GM23338 (cell line): Measurements from ENCODE around the gene MLST8. TPM values are rescaled to one million over a fixed set of nuclear protein-coding genes. Genes with fewer than 3 reads are reported as not detected.

Experiments used
- ATAC-seq: fragments of 200-7000 bp; cut with Tn5 transposase; 3 replicates; pipeline ENCODE4 v1.9.1; 2020
- DNase-seq: peaks from one replicate; pipeline ENCODE4 v3.0.0-alpha.2; 2015; ENCODE audit warnings: low spot score
- H2AFZ ChIP-seq: fragments of 200-600 bp; sonication (generic); 2 replicates; pipeline ENCODE4 v1.8.0; 2016; ENCODE audit warnings: antibody characterized with exemption, mild to moderate bottlenecking, moderate library complexity
- H3F3A ChIP-seq: fragments of 200-600 bp; sonication (generic); replicated peaks from 2 replicates; pipeline ENCODE4 v1.8.0; 2017; ENCODE audit warnings: antibody characterized with exemption, mixed run types, low read depth
- H3K27ac ChIP-seq: fragments of 200-600 bp; sonication (generic); 2 replicates; pipeline ENCODE4 v1.6.1; 2016; ENCODE audit warnings: low read depth
- H3K27me3 ChIP-seq: fragments of 200-600 bp; sonication (generic); 2 replicates; pipeline ENCODE4 v1.8.0; 2016; ENCODE audit warnings: mild to moderate bottlenecking, mixed run types, moderate library complexity; ENCODE audit not compliant: insufficient read depth
- H3K36me3 ChIP-seq: fragments of 200-600 bp; sonication (generic); 2 replicates; pipeline ENCODE4 v1.8.0; 2016; ENCODE audit warnings: mild to moderate bottlenecking; ENCODE audit not compliant: insufficient read depth
- H3K4me1 ChIP-seq: fragments of 200-600 bp; sonication (generic); 2 replicates; pipeline ENCODE4 v1.8.0; 2016; ENCODE audit warnings: mild to moderate bottlenecking, moderate library complexity; ENCODE audit not compliant: insufficient read depth
- H3K4me2 ChIP-seq: fragments of 200-600 bp; sonication (generic); 2 replicates; pipeline ENCODE4 v1.7.1; 2017; ENCODE audit warnings: mixed run types
- H3K4me3 ChIP-seq: fragments of 200-600 bp; sonication (generic); 2 replicates; pipeline ENCODE4 v1.6.1; 2016; ENCODE audit warnings: mixed run types
- H3K79me2 ChIP-seq: fragments of 200-600 bp; sonication (generic); replicated peaks from 2 replicates; pipeline ENCODE4 v1.8.0; 2017; ENCODE audit warnings: mild to moderate bottlenecking; ENCODE audit not compliant: insufficient read depth
- H3K9me2 ChIP-seq: fragments of 200-600 bp; sonication (generic); 2 replicates; pipeline ENCODE4 v1.8.0; 2017; ENCODE audit not compliant: insufficient read depth
- H4K20me1 ChIP-seq: fragments of 200-600 bp; sonication (generic); replicated peaks from 2 replicates; pipeline ENCODE4 v1.8.0; 2017; ENCODE audit warnings: mild to moderate bottlenecking; ENCODE audit not compliant: insufficient read depth
- H3K27ac Mint-ChIP-seq: 2 replicates; pipeline ENCODE4 v1.8.0; 2020; ENCODE audit warnings: inconsistent platforms, mild to moderate bottlenecking, moderate library complexity, mixed read lengths
- H3K27me3 Mint-ChIP-seq: 3 replicates; pipeline ENCODE4 v1.8.0; 2022; ENCODE audit warnings: low read depth, mild to moderate bottlenecking, moderate library complexity, mixed read lengths, inconsistent platforms; ENCODE audit not compliant: insufficient read depth, poor library complexity
- H3K36me3 Mint-ChIP-seq: 3 replicates; pipeline ENCODE4 v1.8.0; 2021; ENCODE audit warnings: low read depth, mild to moderate bottlenecking, inconsistent platforms, moderate library complexity, mixed read lengths
- H3K4me1 Mint-ChIP-seq: 3 replicates; pipeline ENCODE4 v1.8.0; 2020; ENCODE audit warnings: mild to moderate bottlenecking, inconsistent platforms, mixed read lengths
- H3K4me3 Mint-ChIP-seq: 3 replicates; pipeline ENCODE4 v1.8.0; 2021; ENCODE audit warnings: moderate library complexity, mild to moderate bottlenecking, inconsistent platforms, mixed read lengths
- H3K9me3 Mint-ChIP-seq: 3 replicates; pipeline ENCODE4 v1.8.0; 2020; ENCODE audit warnings: moderate library complexity, mild to moderate bottlenecking, inconsistent platforms, mixed read lengths
- CREB1 ChIP-seq: fragments of 250-450 bp; sonication (Bioruptor Pico); IDR thresholded peaks from 2 replicates; pipeline ENCODE4 v1.5.0; 2020; ENCODE audit warnings: low read depth, mild to moderate bottlenecking, moderate library complexity
- EZH2 ChIP-seq: fragments of 200-600 bp; sonication (generic); IDR thresholded peaks from one replicate; pipeline ENCODE4 v1.8.0; 2017; ENCODE audit warnings: antibody characterized with exemption, mild to moderate bottlenecking, low read depth; ENCODE audit not compliant: unreplicated experiment
- EZH2phosphoT487 ChIP-seq: fragments of 200-600 bp; sonication (generic); IDR thresholded peaks from one replicate; pipeline ENCODE4 v1.8.1; 2018; ENCODE audit warnings: antibody characterized with exemption; ENCODE audit not compliant: unreplicated experiment
- JUNB ChIP-seq: IDR thresholded peaks from one replicate; pipeline ENCODE4 v1.6.1; 2016; ENCODE audit warnings: antibody characterized with exemption; ENCODE audit not compliant: unreplicated experiment
- NANOG ChIP-seq: IDR thresholded peaks from 2 replicates; pipeline ENCODE4 v1.6.1; 2016; ENCODE audit warnings: antibody characterized with exemption, borderline replicate concordance
- POLR2AphosphoS5 ChIP-seq: IDR thresholded peaks from 2 replicates; pipeline ENCODE4 v1.6.1; 2016; ENCODE audit warnings: antibody characterized with exemption, low read depth
- STAT1 ChIP-seq: IDR thresholded peaks from one replicate; pipeline ENCODE4 v1.6.1; 2016; ENCODE audit warnings: antibody characterized with exemption; ENCODE audit not compliant: unreplicated experiment
- ZNF114 ChIP-seq: fragments of 250-450 bp; sonication (Bioruptor Pico); IDR thresholded peaks from 2 replicates; pipeline ENCODE4 v1.5.0; 2020; ENCODE audit warnings: mild to moderate bottlenecking, moderate library complexity
- ZNF331 ChIP-seq: fragments of 250-450 bp; sonication (Bioruptor Pico); IDR thresholded peaks from 2 replicates; pipeline ENCODE4 v1.5.0; 2020; ENCODE audit warnings: low read depth, mild to moderate bottlenecking, moderate library complexity
- polyA plus RNA-seq: library from polyadenylated mRNA; unstranded; fragments of >200 nt; fragmentation: Nextera tagmentation; extraction: Ambion mirVana; gene quantifications from 2 replicates; pipeline ENCODE4 v1.2.1, GENCODE V29; 2016
- total RNA-seq: library from RNA; depleted of rRNA; stranded (reverse); fragments of >200 nt; shearing (Covaris generic); gene quantifications from 2 replicates; pipeline ENCODE4 v1.2.3, GENCODE V29; 2014
- TF ChIP-seq, protein P1 (sequence below): fragments of 250-450 bp; sonication (Bioruptor Pico); IDR thresholded peaks from 2 replicates; pipeline ENCODE4 v1.5.0; 2020; ENCODE audit warnings: mild to moderate bottlenecking, moderate library complexity
- TF ChIP-seq, protein P2 (sequence below): IDR thresholded peaks from one replicate; pipeline ENCODE4 v1.6.1; 2018; ENCODE audit warnings: antibody characterized with exemption; ENCODE audit not compliant: unreplicated experiment
- TF ChIP-seq, protein P3 (sequence below): IDR thresholded peaks from 2 replicates; pipeline ENCODE4 v1.6.1; 2016; ENCODE audit warnings: antibody characterized with exemption
- TF ChIP-seq, protein P4 (sequence below), 2 experiments: fragments of 200-600 bp in 1 of 2; sonication (generic) in 1 of 2; conservative IDR thresholded peaks; 2 replicates each; pipeline versions ENCODE4 v1.5.1 to v1.6.1; 2016 to 2017; ENCODE audit warnings: antibody characterized with exemption in 2 of 2, low read depth in 2 of 2, mild to moderate bottlenecking in 2 of 2, moderate library complexity in 1 of 2

Gene MLST8
- total and polyA plus RNA-seq, 2 experiments from 2014 or later: 58.8 to 138 TPM

DNA sequence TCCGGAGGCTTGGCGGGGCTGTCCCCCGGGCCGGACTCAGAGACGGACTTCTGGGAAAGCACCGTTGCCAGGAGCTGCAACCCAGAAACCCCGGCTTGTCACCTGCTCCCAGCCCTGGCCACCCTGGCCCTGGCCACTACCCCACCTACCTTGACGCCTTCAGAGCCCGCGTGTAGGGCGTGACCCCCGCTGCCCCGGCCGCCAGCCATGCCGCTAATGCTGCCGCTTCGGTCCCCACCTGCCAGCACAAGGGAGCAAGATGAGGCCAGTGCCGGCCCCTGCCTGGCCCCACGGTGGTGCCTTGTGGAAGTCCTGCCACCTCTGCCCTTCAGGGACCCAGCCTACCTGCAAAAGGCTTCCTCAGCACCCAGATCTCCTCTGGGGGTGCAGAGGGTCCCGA lies 20.3 kb upstream of the MLST8 start:
- no peaks in the 10 kb centered on the region; the same call in 2 of the 3 replicates for H3K36me3 Mint-ChIP-seq
- TF ChIP-seq ZNF114 (CRISPR knock-in tag): no peak
- no peak for TF ChIP-seq CREB1 (CRISPR knock-in tag)
- no peak for TF ChIP-seq NANOG
- no peak for TF ChIP-seq STAT1
- TF ChIP-seq EZH2phosphoT487: no peak
- TF ChIP-seq POLR2AphosphoS5: no peak
- no peak for TF ChIP-seq ZNF331
- TF ChIP-seq, protein P1, sequence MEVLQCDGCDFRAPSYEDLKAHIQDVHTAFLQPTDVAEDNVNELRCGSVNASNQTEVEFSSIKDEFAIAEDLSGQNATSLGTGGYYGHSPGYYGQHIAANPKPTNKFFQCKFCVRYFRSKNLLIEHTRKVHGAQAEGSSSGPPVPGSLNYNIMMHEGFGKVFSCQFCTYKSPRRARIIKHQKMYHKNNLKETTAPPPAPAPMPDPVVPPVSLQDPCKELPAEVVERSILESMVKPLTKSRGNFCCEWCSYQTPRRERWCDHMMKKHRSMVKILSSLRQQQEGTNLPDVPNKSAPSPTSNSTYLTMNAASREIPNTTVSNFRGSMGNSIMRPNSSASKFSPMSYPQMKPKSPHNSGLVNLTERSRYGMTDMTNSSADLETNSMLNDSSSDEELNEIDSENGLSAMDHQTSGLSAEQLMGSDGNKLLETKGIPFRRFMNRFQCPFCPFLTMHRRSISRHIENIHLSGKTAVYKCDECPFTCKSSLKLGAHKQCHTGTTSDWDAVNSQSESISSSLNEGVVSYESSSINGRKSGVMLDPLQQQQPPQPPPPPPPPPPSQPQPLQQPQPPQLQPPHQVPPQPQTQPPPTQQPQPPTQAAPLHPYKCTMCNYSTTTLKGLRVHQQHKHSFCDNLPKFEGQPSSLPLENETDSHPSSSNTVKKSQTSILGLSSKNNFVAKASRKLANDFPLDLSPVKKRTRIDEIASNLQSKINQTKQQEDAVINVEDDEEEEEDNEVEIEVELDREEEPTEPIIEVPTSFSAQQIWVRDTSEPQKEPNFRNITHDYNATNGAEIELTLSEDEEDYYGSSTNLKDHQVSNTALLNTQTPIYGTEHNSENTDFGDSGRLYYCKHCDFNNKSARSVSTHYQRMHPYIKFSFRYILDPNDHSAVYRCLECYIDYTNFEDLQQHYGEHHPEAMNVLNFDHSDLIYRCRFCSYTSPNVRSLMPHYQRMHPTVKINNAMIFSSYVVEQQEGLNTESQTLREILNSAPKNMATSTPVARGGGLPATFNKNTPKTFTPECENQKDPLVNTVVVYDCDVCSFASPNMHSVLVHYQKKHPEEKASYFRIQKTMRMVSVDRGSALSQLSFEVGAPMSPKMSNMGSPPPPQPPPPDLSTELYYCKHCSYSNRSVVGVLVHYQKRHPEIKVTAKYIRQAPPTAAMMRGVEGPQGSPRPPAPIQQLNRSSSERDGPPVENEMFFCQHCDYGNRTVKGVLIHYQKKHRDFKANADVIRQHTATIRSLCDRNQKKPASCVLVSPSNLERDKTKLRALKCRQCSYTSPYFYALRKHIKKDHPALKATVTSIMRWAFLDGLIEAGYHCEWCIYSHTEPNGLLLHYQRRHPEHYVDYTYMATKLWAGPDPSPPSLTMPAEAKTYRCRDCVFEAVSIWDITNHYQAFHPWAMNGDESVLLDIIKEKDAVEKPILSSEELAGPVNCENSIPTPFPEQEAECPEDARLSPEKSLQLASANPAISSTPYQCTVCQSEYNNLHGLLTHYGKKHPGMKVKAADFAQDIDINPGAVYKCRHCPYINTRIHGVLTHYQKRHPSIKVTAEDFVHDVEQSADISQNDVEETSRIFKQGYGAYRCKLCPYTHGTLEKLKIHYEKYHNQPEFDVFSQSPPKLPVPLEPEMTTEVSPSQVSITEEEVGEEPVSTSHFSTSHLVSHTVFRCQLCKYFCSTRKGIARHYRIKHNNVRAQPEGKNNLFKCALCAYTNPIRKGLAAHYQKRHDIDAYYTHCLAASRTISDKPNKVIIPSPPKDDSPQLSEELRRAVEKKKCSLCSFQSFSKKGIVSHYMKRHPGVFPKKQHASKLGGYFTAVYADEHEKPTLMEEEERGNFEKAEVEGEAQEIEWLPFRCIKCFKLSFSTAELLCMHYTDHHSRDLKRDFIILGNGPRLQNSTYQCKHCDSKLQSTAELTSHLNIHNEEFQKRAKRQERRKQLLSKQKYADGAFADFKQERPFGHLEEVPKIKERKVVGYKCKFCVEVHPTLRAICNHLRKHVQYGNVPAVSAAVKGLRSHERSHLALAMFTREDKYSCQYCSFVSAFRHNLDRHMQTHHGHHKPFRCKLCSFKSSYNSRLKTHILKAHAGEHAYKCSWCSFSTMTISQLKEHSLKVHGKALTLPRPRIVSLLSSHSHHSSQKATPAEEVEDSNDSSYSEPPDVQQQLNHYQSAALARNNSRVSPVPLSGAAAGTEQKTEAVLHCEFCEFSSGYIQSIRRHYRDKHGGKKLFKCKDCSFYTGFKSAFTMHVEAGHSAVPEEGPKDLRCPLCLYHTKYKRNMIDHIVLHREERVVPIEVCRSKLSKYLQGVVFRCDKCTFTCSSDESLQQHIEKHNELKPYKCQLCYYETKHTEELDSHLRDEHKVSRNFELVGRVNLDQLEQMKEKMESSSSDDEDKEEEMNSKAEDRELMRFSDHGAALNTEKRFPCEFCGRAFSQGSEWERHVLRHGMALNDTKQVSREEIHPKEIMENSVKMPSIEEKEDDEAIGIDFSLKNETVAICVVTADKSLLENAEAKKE (CRISPR knock-in tag): no peak
- TF ChIP-seq EZH2: no peak
- TF ChIP-seq JUNB: no peak
- TF ChIP-seq, protein P2, sequence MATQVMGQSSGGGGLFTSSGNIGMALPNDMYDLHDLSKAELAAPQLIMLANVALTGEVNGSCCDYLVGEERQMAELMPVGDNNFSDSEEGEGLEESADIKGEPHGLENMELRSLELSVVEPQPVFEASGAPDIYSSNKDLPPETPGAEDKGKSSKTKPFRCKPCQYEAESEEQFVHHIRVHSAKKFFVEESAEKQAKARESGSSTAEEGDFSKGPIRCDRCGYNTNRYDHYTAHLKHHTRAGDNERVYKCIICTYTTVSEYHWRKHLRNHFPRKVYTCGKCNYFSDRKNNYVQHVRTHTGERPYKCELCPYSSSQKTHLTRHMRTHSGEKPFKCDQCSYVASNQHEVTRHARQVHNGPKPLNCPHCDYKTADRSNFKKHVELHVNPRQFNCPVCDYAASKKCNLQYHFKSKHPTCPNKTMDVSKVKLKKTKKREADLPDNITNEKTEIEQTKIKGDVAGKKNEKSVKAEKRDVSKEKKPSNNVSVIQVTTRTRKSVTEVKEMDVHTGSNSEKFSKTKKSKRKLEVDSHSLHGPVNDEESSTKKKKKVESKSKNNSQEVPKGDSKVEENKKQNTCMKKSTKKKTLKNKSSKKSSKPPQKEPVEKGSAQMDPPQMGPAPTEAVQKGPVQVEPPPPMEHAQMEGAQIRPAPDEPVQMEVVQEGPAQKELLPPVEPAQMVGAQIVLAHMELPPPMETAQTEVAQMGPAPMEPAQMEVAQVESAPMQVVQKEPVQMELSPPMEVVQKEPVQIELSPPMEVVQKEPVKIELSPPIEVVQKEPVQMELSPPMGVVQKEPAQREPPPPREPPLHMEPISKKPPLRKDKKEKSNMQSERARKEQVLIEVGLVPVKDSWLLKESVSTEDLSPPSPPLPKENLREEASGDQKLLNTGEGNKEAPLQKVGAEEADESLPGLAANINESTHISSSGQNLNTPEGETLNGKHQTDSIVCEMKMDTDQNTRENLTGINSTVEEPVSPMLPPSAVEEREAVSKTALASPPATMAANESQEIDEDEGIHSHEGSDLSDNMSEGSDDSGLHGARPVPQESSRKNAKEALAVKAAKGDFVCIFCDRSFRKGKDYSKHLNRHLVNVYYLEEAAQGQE: no peak
- TF ChIP-seq, protein P3, sequence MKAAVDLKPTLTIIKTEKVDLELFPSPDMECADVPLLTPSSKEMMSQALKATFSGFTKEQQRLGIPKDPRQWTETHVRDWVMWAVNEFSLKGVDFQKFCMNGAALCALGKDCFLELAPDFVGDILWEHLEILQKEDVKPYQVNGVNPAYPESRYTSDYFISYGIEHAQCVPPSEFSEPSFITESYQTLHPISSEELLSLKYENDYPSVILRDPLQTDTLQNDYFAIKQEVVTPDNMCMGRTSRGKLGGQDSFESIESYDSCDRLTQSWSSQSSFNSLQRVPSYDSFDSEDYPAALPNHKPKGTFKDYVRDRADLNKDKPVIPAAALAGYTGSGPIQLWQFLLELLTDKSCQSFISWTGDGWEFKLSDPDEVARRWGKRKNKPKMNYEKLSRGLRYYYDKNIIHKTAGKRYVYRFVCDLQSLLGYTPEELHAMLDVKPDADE: no peak
- TF ChIP-seq, protein P4, sequence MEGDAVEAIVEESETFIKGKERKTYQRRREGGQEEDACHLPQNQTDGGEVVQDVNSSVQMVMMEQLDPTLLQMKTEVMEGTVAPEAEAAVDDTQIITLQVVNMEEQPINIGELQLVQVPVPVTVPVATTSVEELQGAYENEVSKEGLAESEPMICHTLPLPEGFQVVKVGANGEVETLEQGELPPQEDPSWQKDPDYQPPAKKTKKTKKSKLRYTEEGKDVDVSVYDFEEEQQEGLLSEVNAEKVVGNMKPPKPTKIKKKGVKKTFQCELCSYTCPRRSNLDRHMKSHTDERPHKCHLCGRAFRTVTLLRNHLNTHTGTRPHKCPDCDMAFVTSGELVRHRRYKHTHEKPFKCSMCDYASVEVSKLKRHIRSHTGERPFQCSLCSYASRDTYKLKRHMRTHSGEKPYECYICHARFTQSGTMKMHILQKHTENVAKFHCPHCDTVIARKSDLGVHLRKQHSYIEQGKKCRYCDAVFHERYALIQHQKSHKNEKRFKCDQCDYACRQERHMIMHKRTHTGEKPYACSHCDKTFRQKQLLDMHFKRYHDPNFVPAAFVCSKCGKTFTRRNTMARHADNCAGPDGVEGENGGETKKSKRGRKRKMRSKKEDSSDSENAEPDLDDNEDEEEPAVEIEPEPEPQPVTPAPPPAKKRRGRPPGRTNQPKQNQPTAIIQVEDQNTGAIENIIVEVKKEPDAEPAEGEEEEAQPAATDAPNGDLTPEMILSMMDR (conservative IDR thresholded peaks at IDR 0.05; ENCODE audit: low read depth in 2 of 2): no peak
- peaks cover 15% of the 10 kb centered on the region for H3K27me3 Mint-ChIP-seq
- no peak overlapping the region for H3K4me2 ChIP-seq
- no peaks in the 10 kb centered on the region for H3K9me2 ChIP-seq
- H3K79me2 ChIP-seq: no peaks in the 10 kb centered on the region
- H3K4me1 ChIP-seq: no peaks in the 10 kb centered on the region
- no peaks in the 10 kb centered on the region for H3K9me3 Mint-ChIP-seq
- no peaks in the 10 kb centered on the region for H3K27me3 ChIP-seq
- H3K4me3 ChIP-seq: no peak overlapping the region
- no peaks in the 10 kb centered on the region for H3F3A ChIP-seq
- H2AFZ ChIP-seq: no peak overlapping the region
- peaks cover 6% of the 10 kb centered on the region for H3K4me1 Mint-ChIP-seq
- no peak overlapping the region for H3K27ac ChIP-seq
- H3K4me3 Mint-ChIP-seq: no peak overlapping the region
- no peaks in the 10 kb centered on the region for H3K36me3 ChIP-seq
- ATAC-seq: no peak
- no peak overlapping the region for H3K27ac Mint-ChIP-seq
- no peaks in the 10 kb centered on the region for H4K20me1 ChIP-seq
- no peak for DNase-seq
